Inflammatory macrophage treated with lipopolysaccharide for 1 hour (primary cell): Measurements from ENCODE around the gene FAM149A.
A peak's percentile ranks its signal among the peaks of the same experiment; 100 is the strongest.

ENCODE experiments used
- DNase-seq, 2 donors: peaks; one replicate each; pipeline ENCODE4 v3.0.0-alpha.2; 2020 to 2022

FAM149A gene

GRCh38 chr4:186107947-186108346 is 3.4 kb downstream of the FAM149A start:
- no peak for DNase-seq

- DNase-seq = no peak
These were observed 3.9 kb downstream of the FAM149A start for GRCh38 chr4:186108391-186108790.

- DNase-seq = no peak
These were observed 4.7 kb downstream of the FAM149A start for GRCh38 chr4:186109245-186109644.

GRCh38 chr4:186116697-186117096 is 12.2 kb downstream of the FAM149A start:
- no peak for DNase-seq

- no peak for DNase-seq
These were observed 14.1 kb downstream of the FAM149A start for GRCh38 chr4:186118582-186118981.

- DNase-seq = no peak
These were observed 16.6 kb downstream of the FAM149A start for GRCh38 chr4:186121057-186121456.

GRCh38 chr4:186128842-186129241 is 24.3 kb downstream of the FAM149A start:
- no peak for DNase-seq

- DNase-seq = no peak
These were observed 27.4 kb downstream of the FAM149A start for GRCh38 chr4:186131935-186132334.

- DNase-seq = no peak
These were observed 28.2 kb downstream of the FAM149A start for GRCh38 chr4:186132577-186133242.

- DNase-seq = peak; percentile 33 to 47
These were observed 29.8 kb downstream of the FAM149A start for GRCh38 chr4:186134257-186134656.

- DNase-seq = no peak
These were observed 30.4 kb downstream of the FAM149A start for GRCh38 chr4:186134861-186135260.

GRCh38 chr4:186137196-186137794 is 32.8 kb downstream of the FAM149A start:
- peak; percentile 1 to 15 for DNase-seq

- no peak for DNase-seq
These were observed 39.9 kb downstream of the FAM149A start for GRCh38 chr4:186144198-186144945.

GRCh38 chr4:186144946-186145569 is 40.6 kb downstream of the FAM149A start:
- no peak for DNase-seq

- DNase-seq = no peak
These were observed 42.0 kb downstream of the FAM149A start for GRCh38 chr4:186146458-186146857.

- DNase-seq = no peak
These were observed 44.0 kb downstream of the FAM149A start for GRCh38 chr4:186148336-186148975.

GRCh38 chr4:186149872-186150271 is 45.4 kb downstream of the FAM149A start:
- peak in 1 of 2 donors; percentile 10 for DNase-seq

GRCh38 chr4:186150926-186151325 is 46.4 kb downstream of the FAM149A start:
- no peak for DNase-seq

- no peak for DNase-seq
These were observed 47.0 kb downstream of the FAM149A start for GRCh38 chr4:186151499-186151898.

GRCh38 chr4:186158021-186158813 is 53.7 kb downstream of the FAM149A start:
- no peak for DNase-seq

- no peak for DNase-seq
These were observed 54.5 kb downstream of the FAM149A start for GRCh38 chr4:186158966-186159365.

- DNase-seq = no peak
These were observed 55.1 kb downstream of the FAM149A start for GRCh38 chr4:186159613-186160012.
